HepG2 (cell line): ENCODE measurements around the gene STRN3. TPM values are rescaled to one million over a fixed set of nuclear protein-coding genes. Genes with fewer than 3 reads are reported as not detected.

Source experiments
- ATF3 ChIP-seq: sonication (generic); formaldehyde crosslinking; IDR thresholded peaks from 2 replicates; pipeline ENCODE4 v1.4.0; 2020; ENCODE audit warnings: missing genetic modification reagents
- CC2D1A ChIP-seq: sonication (generic); formaldehyde crosslinking; IDR thresholded peaks from 2 replicates; pipeline ENCODE4 v1.8.1; 2023; ENCODE audit warnings: mild to moderate bottlenecking, missing genetic modification reagents
- CTCF ChIP-seq: sonication (generic); formaldehyde crosslinking; IDR thresholded peaks from 2 replicates; pipeline ENCODE4 v1.5.0; 2020; ENCODE audit warnings: mild to moderate bottlenecking, missing genetic modification reagents, moderate library complexity
- HOXA7 ChIP-seq: sonication (generic); formaldehyde crosslinking; IDR thresholded peaks from 2 replicates; pipeline ENCODE4 v1.8.1; 2022; ENCODE audit warnings: mild to moderate bottlenecking, missing genetic modification reagents, moderate library complexity
- IKZF5 ChIP-seq: IDR thresholded peaks from 2 replicates; pipeline ENCODE4 v1.6.1; 2018; ENCODE audit warnings: missing genetic modification reagents, mild to moderate bottlenecking, missing compliant biosample characterization
- NR2F2 ChIP-seq: IDR thresholded peaks from 2 replicates; pipeline ENCODE4 v1.6.1; 2012; ENCODE audit warnings: low read depth, inconsistent platforms, borderline replicate concordance
- SP140L ChIP-seq: sonication (generic); formaldehyde crosslinking; IDR thresholded peaks from 2 replicates; pipeline ENCODE4 v1.4.0; 2020; ENCODE audit warnings: missing genetic modification reagents, borderline replicate concordance
- TFDP1 ChIP-seq: IDR thresholded peaks from 2 replicates; pipeline ENCODE4 v1.6.1; 2016; ENCODE audit warnings: missing compliant biosample characterization, missing genetic modification reagents, borderline replicate concordance
- ZBTB14 ChIP-seq: sonication (generic); formaldehyde crosslinking; IDR thresholded peaks from 2 replicates; pipeline ENCODE4 v1.4.0; 2020; ENCODE audit warnings: missing genetic modification reagents
- ZBTB26 ChIP-seq: IDR thresholded peaks from 2 replicates; pipeline ENCODE4 v1.6.1; 2016; ENCODE audit warnings: missing compliant biosample characterization, missing genetic modification reagents, borderline replicate concordance
- ZNF224 ChIP-seq: sonication (generic); formaldehyde crosslinking; IDR thresholded peaks from 2 replicates; pipeline ENCODE4 v1.5.0; 2020; ENCODE audit warnings: mild to moderate bottlenecking, missing genetic modification reagents
- ZNF441 ChIP-seq: sonication (generic); formaldehyde crosslinking; IDR thresholded peaks from 2 replicates; pipeline ENCODE4 v1.7.0; 2021; ENCODE audit warnings: missing genetic modification reagents, borderline replicate concordance
- ZNF512 ChIP-seq: sonication (generic); formaldehyde crosslinking; IDR thresholded peaks from 2 replicates; pipeline ENCODE4 v1.4.0; 2020; ENCODE audit warnings: mild to moderate bottlenecking, missing genetic modification reagents
- ZNF713 ChIP-seq: sonication (generic); formaldehyde crosslinking; IDR thresholded peaks from 2 replicates; pipeline ENCODE4 v1.4.0; 2020; ENCODE audit warnings: mild to moderate bottlenecking, missing genetic modification reagents
- ZNF749 ChIP-seq: sonication (generic); formaldehyde crosslinking; IDR thresholded peaks from 2 replicates; pipeline ENCODE4 v1.8.0; 2022; ENCODE audit warnings: mild to moderate bottlenecking, missing genetic modification reagents, moderate library complexity, borderline replicate concordance
- ZSCAN21 ChIP-seq: sonication (generic); formaldehyde crosslinking; IDR thresholded peaks from 2 replicates; pipeline ENCODE4 v1.8.0; 2022; ENCODE audit warnings: mild to moderate bottlenecking, missing genetic modification reagents, moderate library complexity, borderline replicate concordance
- polyA plus RNA-seq, 8 experiments: library from polyadenylated mRNA; depleted of rRNA in 3 of 8; stranded (reverse) in 7 of 8; unstranded in 1 of 8; fragments of >200 nt; fragmentation: Illumina TruSeq in 4 of 8; extraction: Trizol in 4 of 8; gene quantifications; 2 replicates each; pipeline versions ENCODE4 v1.2.1 to v1.2.3, GENCODE V29; 2011 to 2016; ENCODE audit warnings: low read depth in 4 of 8, missing spikeins in 1 of 8, mixed read lengths in 1 of 8; ENCODE audit not compliant: insufficient read depth in 1 of 8
- total RNA-seq, 5 experiments: library from RNA; depleted of rRNA; stranded (reverse); fragments of >200 nt; fragmentation: Illumina TruSeq; extraction: Trizol; gene quantifications; 2 replicates each; pipeline ENCODE4 v1.2.3, GENCODE V29; 2016; ENCODE audit warnings: low read depth in 1 of 5

Gene STRN3
- total and polyA plus RNA-seq, 2 of the 13 experiments (the other 11 are each of a cell fraction or from before 2014, with no cell fraction given): 49.4 to 123 TPM

GRCh38 chr14:31026450-31027235 lies 464 bp upstream of the STRN3 start (continued):
- TF ChIP-seq CC2D1A (CRISPR knock-in tag) (no peak), ZNF512 (CRISPR knock-in tag) (no peak), ZNF749 (CRISPR knock-in tag) (no peak; the same call in 1 of the 2 replicates), ZBTB26 (peak; percentile 87), ZNF224 (peak; percentile 86; the same call in 1 of the 2 replicates), ATF3 (peak; percentile 78), ZNF441 (CRISPR knock-in tag) (peak; percentile 60), SP140L (CRISPR knock-in tag) (0 out of 2 replicates have a peak, but pooled peaks have one; percentile 64), ZSCAN21 (CRISPR knock-in tag) (no peak), HOXA7 (no peak), ZNF713 (CRISPR knock-in tag) (no peak), CTCF (CRISPR knock-in tag) (peak; percentile 16; the same call in 1 of the 2 replicates), NR2F2 (no peak), ZBTB14 (CRISPR knock-in tag) (0 out of 2 replicates have a peak, but pooled peaks have one; percentile 1), IKZF5 (CRISPR knock-in tag) (peak; percentile 97), TFDP1 (peak; percentile 27; the same call in 1 of the 2 replicates)
